GM12891 (cell line): ENCODE measurements around the gene LIMS2.

ENCODE experiments used
- POLR2A ChIP-seq: IDR thresholded peaks from 2 replicates; pipeline ENCODE4 v1.6.1; 2011; ENCODE audit warnings: low read depth, low read length, control low read depth
- POLR2AphosphoS5 ChIP-seq: IDR thresholded peaks from 2 replicates; pipeline ENCODE4 v1.6.1; 2011; ENCODE audit warnings: low read depth, low read length, control low read depth
- TAF1 ChIP-seq: IDR thresholded peaks from 2 replicates; pipeline ENCODE4 v1.6.1; 2011; ENCODE audit warnings: low read depth, low read length, control low read depth

- TF ChIP-seq TAF1 (no peak), POLR2A (no peak), POLR2AphosphoS5 (no peak)
Observed at GRCh38 chr2:127641133-127641532, 34.2 kb downstream of the LIMS2 start.
